GM12873 (cell line): Measurements from ENCODE around the gene C10orf95.

ENCODE experiments used
- TF ChIP-seq, protein P1 (sequence below): IDR thresholded peaks from 2 replicates; pipeline ENCODE4 v1.5.1; 2012; ENCODE audit warnings: low read depth, mild to moderate bottlenecking, moderate library complexity, low read length, control low read depth; ENCODE audit not compliant: insufficient read depth; ENCODE audit errors: missing control alignments

The C10orf95 gene

DNA sequence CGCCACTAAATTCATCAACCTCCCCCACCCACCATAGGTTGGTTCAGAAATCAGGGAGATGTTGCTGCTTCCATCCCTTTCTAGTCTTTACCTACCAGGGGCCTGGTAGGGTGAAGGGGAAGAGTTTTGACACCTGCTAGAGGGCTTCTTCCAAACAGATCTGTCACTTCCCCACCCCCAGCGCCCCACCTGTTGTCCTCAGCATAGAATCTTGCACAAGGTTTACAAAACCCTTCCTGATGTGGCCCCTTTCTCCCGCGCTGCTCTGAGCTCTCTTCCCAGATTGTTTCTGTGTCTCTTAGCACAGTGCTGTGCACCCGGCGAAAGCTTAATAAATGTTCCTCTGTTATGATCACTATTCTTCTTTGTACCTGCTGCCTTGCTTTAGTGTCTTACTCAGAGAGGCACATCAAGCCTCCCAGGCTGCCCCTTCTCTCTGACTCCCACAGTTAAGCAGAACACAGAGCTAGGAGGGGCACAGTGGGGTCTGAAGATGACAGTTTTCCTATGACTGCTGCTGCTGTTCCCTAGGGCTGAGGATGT is 11.2 kb upstream of the C10orf95 start:
- TF ChIP-seq, protein P1, sequence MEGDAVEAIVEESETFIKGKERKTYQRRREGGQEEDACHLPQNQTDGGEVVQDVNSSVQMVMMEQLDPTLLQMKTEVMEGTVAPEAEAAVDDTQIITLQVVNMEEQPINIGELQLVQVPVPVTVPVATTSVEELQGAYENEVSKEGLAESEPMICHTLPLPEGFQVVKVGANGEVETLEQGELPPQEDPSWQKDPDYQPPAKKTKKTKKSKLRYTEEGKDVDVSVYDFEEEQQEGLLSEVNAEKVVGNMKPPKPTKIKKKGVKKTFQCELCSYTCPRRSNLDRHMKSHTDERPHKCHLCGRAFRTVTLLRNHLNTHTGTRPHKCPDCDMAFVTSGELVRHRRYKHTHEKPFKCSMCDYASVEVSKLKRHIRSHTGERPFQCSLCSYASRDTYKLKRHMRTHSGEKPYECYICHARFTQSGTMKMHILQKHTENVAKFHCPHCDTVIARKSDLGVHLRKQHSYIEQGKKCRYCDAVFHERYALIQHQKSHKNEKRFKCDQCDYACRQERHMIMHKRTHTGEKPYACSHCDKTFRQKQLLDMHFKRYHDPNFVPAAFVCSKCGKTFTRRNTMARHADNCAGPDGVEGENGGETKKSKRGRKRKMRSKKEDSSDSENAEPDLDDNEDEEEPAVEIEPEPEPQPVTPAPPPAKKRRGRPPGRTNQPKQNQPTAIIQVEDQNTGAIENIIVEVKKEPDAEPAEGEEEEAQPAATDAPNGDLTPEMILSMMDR, result no peak

DNA sequence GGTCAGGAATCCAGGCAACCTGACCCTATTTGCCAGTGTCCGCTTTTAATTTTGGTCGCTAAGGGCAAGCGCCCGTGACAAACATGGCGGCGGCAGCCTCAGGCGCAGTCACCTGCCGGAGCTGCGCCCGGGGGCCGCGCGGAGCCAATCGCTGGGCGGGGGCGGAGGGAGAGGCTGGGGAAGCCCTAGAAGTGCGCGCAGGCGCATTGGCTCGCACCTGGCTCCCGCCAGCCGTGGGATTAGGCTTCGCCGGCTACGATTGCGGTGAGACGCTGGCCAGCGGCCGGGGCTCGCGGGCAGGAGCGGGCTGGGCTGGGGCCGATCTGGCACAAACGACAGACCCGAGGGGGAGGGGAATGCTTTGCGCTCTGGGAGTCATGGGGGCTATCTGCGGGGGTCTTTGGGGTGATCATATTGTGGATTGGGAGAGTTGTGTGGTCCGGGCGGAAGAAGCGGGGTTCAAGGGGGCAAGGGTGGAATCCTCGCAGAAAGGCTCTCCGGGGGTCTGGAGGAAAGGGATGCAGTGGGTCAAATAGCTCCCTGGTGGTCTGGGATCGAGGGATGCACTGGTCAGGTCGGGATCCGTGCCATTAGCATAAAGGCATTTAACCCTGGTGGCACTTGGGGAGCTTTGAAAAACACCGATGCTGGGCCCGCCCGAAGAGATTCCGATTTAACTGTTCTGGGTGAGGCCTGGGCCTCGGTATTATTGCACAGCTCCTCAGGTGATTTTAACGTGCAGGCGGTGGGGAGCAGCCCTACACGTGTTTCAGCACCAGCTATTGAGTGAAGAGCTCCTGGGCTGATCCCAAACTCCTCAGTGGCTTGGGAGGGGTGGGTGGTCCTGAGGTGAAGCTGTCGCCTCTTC is 10.1 kb upstream of the C10orf95 start:
- TF ChIP-seq, protein P1, result no peak

DNA sequence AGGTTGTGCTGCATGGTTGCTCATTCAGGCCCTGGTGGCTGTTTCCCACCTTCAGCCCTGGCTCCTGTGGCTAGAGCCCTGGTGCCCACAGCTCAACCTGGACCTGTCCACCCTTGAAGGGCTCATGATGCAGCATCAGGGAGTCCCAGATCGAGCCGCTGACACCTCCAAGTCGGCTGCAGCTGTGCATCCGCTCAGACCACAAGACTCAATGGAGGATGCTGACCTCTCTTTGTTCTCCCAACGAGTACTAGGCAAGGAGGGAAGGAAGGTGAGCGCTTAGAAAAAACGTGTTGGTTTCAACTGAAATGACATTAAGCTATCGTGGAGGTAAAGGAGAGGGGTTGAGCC is 9.5 kb upstream of the C10orf95 start:
- TF ChIP-seq, protein P1, result no peak

DNA sequence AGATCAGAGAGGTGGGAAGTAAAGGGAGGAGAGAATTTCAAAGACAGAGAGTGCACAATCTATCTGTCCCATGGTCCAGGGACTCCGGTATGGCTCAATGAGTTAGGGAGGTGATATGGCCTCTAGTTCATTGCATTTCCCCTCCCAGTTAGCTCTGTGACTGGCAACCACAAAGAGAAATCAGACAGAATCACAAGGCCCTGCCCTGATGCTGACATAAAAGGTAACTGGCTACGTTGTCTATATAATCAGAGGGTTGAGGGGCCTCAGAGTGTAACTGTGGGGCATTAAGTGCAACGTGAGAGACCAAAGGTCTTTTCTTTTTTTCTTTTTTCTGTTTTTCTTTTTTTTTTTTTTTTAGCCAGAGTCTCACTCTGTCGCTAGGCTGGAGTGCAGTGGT is 7.3 kb upstream of the C10orf95 start:
- TF ChIP-seq, protein P1, result no peak

DNA sequence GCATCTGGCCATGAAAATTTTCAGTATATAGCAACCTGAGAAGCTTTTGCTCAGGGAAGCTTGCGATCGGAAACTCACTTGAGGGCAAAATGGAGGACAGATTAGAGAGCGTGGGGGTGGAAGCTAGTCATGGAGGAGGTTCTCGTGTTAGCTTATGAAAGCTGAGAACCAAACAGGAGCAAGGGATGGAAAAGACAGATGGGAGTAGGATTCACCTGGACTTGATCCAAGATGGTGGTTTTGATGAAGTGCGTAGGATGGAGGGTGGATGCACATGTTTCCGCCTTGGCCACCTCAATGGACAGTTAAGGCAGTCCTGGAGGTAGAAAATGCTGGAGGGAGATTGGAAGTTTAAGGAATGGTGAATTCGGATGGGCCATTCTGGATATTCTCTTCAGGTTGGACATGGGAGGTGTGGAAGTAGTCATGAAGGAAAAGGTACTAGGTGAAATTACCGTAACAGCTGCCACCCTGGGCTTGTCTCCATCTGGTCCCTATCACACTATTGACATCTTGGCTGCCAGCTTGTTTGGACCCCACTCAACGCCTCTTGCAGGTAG is 6.3 kb upstream of the C10orf95 start:
- TF ChIP-seq, protein P1, result no peak

DNA sequence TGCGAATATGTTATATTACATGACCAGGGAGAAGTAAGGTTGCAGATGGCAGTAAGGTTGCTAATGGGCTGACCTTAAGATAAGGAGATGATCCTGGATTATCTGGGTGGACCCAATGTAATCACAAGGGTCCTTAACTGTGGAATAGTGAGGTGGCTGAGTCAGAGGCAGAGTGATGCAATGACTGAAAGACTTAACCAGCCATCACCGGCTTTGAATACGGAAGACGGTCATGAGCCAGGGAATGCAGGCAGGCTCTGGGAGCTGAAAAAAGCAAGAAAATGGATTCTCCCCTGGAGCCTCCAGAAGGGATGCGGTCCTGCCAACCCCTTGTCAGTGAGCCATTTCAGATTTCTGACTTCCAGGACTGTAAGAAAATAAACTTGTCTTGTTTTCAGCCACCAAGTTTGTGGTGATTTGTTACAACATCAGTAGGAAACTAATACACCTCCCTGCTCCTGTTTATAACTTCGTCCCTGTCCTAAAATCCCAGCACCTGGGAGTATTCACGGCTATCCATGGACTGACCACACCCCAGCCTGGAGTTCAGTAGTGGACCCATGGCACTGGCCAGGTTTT is 4.6 kb upstream of the C10orf95 start:
- TF ChIP-seq, protein P1, result no peak

DNA sequence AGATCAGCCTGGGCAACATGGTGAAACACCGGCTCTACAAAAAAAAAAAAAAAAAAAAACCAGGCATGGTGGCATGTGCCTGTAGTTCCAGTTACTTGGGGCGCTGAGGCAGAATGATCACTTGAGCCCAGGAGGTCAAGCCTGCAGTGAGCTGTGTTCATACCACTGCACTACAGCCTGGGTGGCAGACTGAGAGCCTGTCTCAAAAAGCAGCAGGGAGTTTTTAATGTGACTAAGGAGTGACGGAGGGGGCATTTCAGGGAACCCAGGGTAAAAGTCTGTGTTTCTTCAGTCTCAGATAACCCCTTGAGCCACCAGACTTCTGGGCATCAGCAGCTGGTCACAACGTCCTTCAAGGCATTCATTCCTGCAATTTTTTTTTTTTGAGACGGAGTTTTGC is 2.2 kb upstream of the C10orf95 start:
- TF ChIP-seq, protein P1, result no peak
